SK-N-SH (cell line): ENCODE data around the gene SLC35G2. TPM values are rescaled to one million over a fixed set of nuclear protein-coding genes. Genes with fewer than 3 reads are reported as not detected.

ENCODE experiments used
- CTCF ChIA-PET: fragments of 300-600, 350-600 bp; formaldehyde crosslinking; extraction: SDS; loops from one replicate; lab custom pipeline; 2021; lab: Yijun Ruan, JAX
- POLR2A ChIA-PET: fragments of 350-600 bp; sonication (Branson Sonifier 250); formaldehyde crosslinking; extraction: SDS; loops from one replicate; lab custom pipeline; 2020; ENCODE audit warnings: antibody characterized with exemption, inconsistent platforms; lab: Yijun Ruan, JAX
- DNase-seq: peaks from one replicate; pipeline ENCODE4 v3.0.0; 2012
- H2AFZ ChIP-seq: fragments of 200-600 bp; sonication (generic); 2 replicates; pipeline ENCODE4 v1.8.1; 2016; ENCODE audit warnings: antibody characterized with exemption, mild to moderate bottlenecking, low read depth
- H3F3A ChIP-seq: fragments of 200-600 bp; sonication (generic); replicated peaks from 2 replicates; pipeline ENCODE3; 2016; ENCODE audit warnings: antibody characterized with exemption, mild to moderate bottlenecking; ENCODE audit not compliant: insufficient read depth
- H3K27ac ChIP-seq, 2 experiments: fragments of 200-500 bp in 1 of 2; fragments of 200-600 bp in 1 of 2; sonication (Bioruptor generic) in 1 of 2; sonication (generic), shearing (Covaris generic) in 1 of 2; 2 replicates each; pipeline versions ENCODE4 v1.5.1 to v1.6.1; 2014 to 2016; ENCODE audit warnings: low read depth in 2 of 2, inconsistent platforms in 1 of 2, low read length in 1 of 2, mild to moderate bottlenecking in 1 of 2, mixed read lengths in 1 of 2
- H3K27me3 ChIP-seq: fragments of 200-600 bp; sonication (generic), shearing (Covaris generic); 2 replicates; pipeline ENCODE4 v1.6.1; 2016; ENCODE audit warnings: mixed run types; ENCODE audit not compliant: insufficient read depth
- H3K36me3 ChIP-seq, 2 experiments: fragments of 200-500 bp in 1 of 2; fragments of 200-600 bp in 1 of 2; sonication (Bioruptor generic) in 1 of 2; sonication (generic) in 1 of 2; replicated peaks in 1 of 2; 2 replicates each; pipeline versions ENCODE3 to v1.5.1; 2014 to 2016; ENCODE audit warnings: low read length in 1 of 2, mild to moderate bottlenecking in 1 of 2; ENCODE audit not compliant: insufficient read depth in 2 of 2, control insufficient read depth in 1 of 2
- H3K4me1 ChIP-seq, 2 experiments: fragments of 200-500 bp in 1 of 2; fragments of 200-600 bp in 1 of 2; sonication (Bioruptor generic) in 1 of 2; sonication (generic), shearing (Covaris generic) in 1 of 2; 2 replicates each; pipeline versions ENCODE4 v1.5.1 to v1.6.1; 2014 to 2016; ENCODE audit warnings: low read depth in 1 of 2, low read length in 1 of 2, mixed run types in 1 of 2; ENCODE audit not compliant: insufficient read depth in 2 of 2, control insufficient read depth in 1 of 2
- H3K4me2 ChIP-seq: fragments of 200-600 bp; sonication (generic), shearing (Covaris generic); 2 replicates; pipeline ENCODE4 v1.6.1; 2017; ENCODE audit warnings: mixed run types
- H3K4me3 ChIP-seq, 2 experiments: fragments of 200-500 bp in 1 of 2; fragments of 200-600 bp in 1 of 2; sonication (Bioruptor generic) in 1 of 2; sonication (generic), shearing (Covaris generic) in 1 of 2; 2 replicates each; pipeline versions ENCODE4 v1.5.1 to v1.8.1; 2014 to 2016; ENCODE audit warnings: low read depth in 2 of 2, inconsistent platforms in 1 of 2, low read length in 1 of 2, mild to moderate bottlenecking in 1 of 2, mixed read lengths in 1 of 2, moderate library complexity in 1 of 2
- H3K79me2 ChIP-seq: fragments of 200-600 bp; sonication (generic); 2 replicates; pipeline ENCODE4 v1.8.1; 2017; ENCODE audit warnings: mild to moderate bottlenecking; ENCODE audit not compliant: insufficient read depth
- H3K9ac ChIP-seq: fragments of 200-600 bp; sonication (generic); 2 replicates; pipeline ENCODE4 v1.6.1; 2017; ENCODE audit warnings: mixed run types
- H3K9me2 ChIP-seq: fragments of 200-600 bp; sonication (generic); 2 replicates; pipeline ENCODE4 v1.6.1; 2017; ENCODE audit warnings: mixed run types
- H3K9me3 ChIP-seq: fragments of 200-600 bp; sonication (generic); 2 replicates; pipeline ENCODE4 v1.6.1; 2017; ENCODE audit warnings: mixed run types, mild to moderate bottlenecking, moderate library complexity
- H4K20me1 ChIP-seq: fragments of 200-600 bp; sonication (generic); 2 replicates; pipeline ENCODE4 v1.6.1; 2017; ENCODE audit warnings: mild to moderate bottlenecking, mixed run types; ENCODE audit not compliant: insufficient read depth
- ELF1 ChIP-seq: IDR thresholded peaks from 2 replicates; pipeline ENCODE4 v1.4.0; 2012
- FOSL2 ChIP-seq: IDR thresholded peaks from 2 replicates; pipeline ENCODE4 v1.4.0; 2012; ENCODE audit warnings: low read depth, mild to moderate bottlenecking, moderate library complexity, borderline replicate concordance
- FOXJ3 ChIP-seq: sonication (generic); formaldehyde crosslinking; IDR thresholded peaks from 2 replicates; pipeline ENCODE4 v1.5.1; 2020; ENCODE audit warnings: mild to moderate bottlenecking, missing genetic modification reagents
- GABPA ChIP-seq: IDR thresholded peaks from 2 replicates; pipeline ENCODE4 v1.4.0; 2012; ENCODE audit warnings: low read depth, mild to moderate bottlenecking
- GATA2 ChIP-seq: sonication (generic); formaldehyde crosslinking; IDR thresholded peaks from 2 replicates; pipeline ENCODE4 v1.5.0; 2020; ENCODE audit warnings: mild to moderate bottlenecking, missing genetic modification reagents
- JUND ChIP-seq: IDR thresholded peaks from 2 replicates; pipeline ENCODE4 v1.4.0; 2012
- MEF2A ChIP-seq: IDR thresholded peaks from 2 replicates; pipeline ENCODE4 v1.4.0; 2012; ENCODE audit warnings: low read depth, borderline replicate concordance
- MXI1 ChIP-seq: IDR thresholded peaks from 2 replicates; pipeline ENCODE4 v1.6.1; 2012; ENCODE audit warnings: mild to moderate bottlenecking, low read depth, low read length, improper control_type of control experiment
- NFIC ChIP-seq: IDR thresholded peaks from 2 replicates; pipeline ENCODE4 v1.4.0; 2012; ENCODE audit warnings: borderline replicate concordance
- POLR2AphosphoS5 ChIP-seq: IDR thresholded peaks from 2 replicates; pipeline ENCODE4 v1.6.1; 2012; ENCODE audit warnings: low read depth, low read length
- RAD21 ChIP-seq: IDR thresholded peaks from 2 replicates; pipeline ENCODE4 v1.6.1; 2012; ENCODE audit warnings: mild to moderate bottlenecking, low read length
- RFX5 ChIP-seq: IDR thresholded peaks from 2 replicates; pipeline ENCODE4 v1.6.1; 2012; ENCODE audit warnings: mild to moderate bottlenecking, improper control_type of control experiment, low read length
- RXRA ChIP-seq: IDR thresholded peaks from 2 replicates; pipeline ENCODE4 v1.4.0; 2012; ENCODE audit warnings: low read depth, mild to moderate bottlenecking, borderline replicate concordance
- TAF1 ChIP-seq: IDR thresholded peaks from 2 replicates; pipeline ENCODE4 v1.6.1; 2012; ENCODE audit warnings: low read depth, mild to moderate bottlenecking, low read length, moderate library complexity, borderline replicate concordance
- TCF12 ChIP-seq: IDR thresholded peaks from 2 replicates; pipeline ENCODE4 v1.4.0; 2012
- YY1 ChIP-seq: IDR thresholded peaks from 2 replicates; pipeline ENCODE4 v1.4.0; 2012; ENCODE audit warnings: low read depth, mild to moderate bottlenecking
- WGBS: methylation state at CpG from one replicate; pipeline ENCODE4 v1.1.6; 2017; ENCODE audit warnings: low lambda C conversion rate; 5-methylcytosine and 5-hydroxymethylcytosine counted together
- polyA plus RNA-seq, 3 experiments: library from polyadenylated mRNA; depleted of rRNA; stranded (reverse); fragments of >200 nt; gene quantifications; 2 replicates each; pipeline ENCODE4 v1.2.3, GENCODE V29; 2012
- TF ChIP-seq, protein P1 (sequence below): IDR thresholded peaks from 2 replicates; pipeline ENCODE4; 2012
- TF ChIP-seq, protein P2 (sequence below): fragments of 150-350 bp; IDR thresholded peaks from 2 replicates; pipeline ENCODE4 v1.6.1; 2017; ENCODE audit warnings: antibody characterized with exemption, low read length, low read depth, borderline replicate concordance
- TF ChIP-seq, protein P3 (sequence below): IDR thresholded peaks from 2 replicates; pipeline ENCODE4 v1.4.0; 2012; ENCODE audit warnings: low read depth, borderline replicate concordance
- TF ChIP-seq, protein P4 (sequence below): IDR thresholded peaks from 2 replicates; pipeline ENCODE4 v1.4.0; 2012; ENCODE audit warnings: low read depth, borderline replicate concordance
- TF ChIP-seq, protein P5 (sequence below): IDR thresholded peaks from 2 replicates; pipeline ENCODE4 v1.6.1; 2012; ENCODE audit warnings: mild to moderate bottlenecking, low read depth, low read length, moderate library complexity

SLC35G2 gene
- polyA plus RNA-seq, 1 of the 3 experiments (the other 2 are of a cell fraction), result 9.7 TPM

DNA sequence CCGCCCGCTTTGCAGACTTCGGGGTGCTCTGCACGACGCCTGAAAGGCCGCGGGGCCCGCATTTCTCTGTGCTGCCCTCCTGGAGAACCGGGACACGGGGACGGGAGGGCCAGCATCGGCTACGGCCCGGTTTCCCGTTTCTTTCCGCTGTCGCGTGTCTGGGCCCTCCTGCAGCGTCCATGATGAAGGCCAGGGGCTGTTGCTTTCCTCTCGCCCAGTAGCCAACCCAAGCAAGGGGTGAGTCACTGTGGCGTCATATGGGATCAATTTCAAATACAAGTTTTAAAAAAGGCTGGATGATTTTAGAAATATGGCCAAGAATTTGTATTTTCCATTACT, 435 bp downstream of the SLC35G2 start:
- peak overlapping the region; percentile 91 for H3K9ac ChIP-seq
- TF ChIP-seq, protein P1, sequence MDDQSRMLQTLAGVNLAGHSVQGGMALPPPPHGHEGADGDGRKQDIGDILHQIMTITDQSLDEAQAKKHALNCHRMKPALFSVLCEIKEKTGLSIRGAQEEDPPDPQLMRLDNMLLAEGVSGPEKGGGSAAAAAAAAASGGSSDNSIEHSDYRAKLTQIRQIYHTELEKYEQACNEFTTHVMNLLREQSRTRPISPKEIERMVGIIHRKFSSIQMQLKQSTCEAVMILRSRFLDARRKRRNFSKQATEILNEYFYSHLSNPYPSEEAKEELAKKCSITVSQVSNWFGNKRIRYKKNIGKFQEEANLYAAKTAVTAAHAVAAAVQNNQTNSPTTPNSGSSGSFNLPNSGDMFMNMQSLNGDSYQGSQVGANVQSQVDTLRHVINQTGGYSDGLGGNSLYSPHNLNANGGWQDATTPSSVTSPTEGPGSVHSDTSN, result no peak
- TF ChIP-seq TAF1 (no peak), FOXJ3 (CRISPR knock-in tag) (no peak), RXRA (no peak), RAD21 (no peak), NFIC (no peak), MXI1 (no peak), GATA2 (CRISPR knock-in tag) (no peak), YY1 (peak; percentile 69; the same call in 1 of the 2 replicates), ELF1 (no peak), RFX5 (no peak), MEF2A (no peak), JUND (peak; percentile 71), FOSL2 (peak; percentile 90), TCF12 (peak; percentile 61; the same call in 1 of the 2 replicates), GABPA (no peak), POLR2AphosphoS5 (0 out of 2 replicates have a peak, but pooled peaks have one; percentile 27)
- TF ChIP-seq, protein P2, sequence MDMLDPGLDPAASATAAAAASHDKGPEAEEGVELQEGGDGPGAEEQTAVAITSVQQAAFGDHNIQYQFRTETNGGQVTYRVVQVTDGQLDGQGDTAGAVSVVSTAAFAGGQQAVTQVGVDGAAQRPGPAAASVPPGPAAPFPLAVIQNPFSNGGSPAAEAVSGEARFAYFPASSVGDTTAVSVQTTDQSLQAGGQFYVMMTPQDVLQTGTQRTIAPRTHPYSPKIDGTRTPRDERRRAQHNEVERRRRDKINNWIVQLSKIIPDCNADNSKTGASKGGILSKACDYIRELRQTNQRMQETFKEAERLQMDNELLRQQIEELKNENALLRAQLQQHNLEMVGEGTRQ, result no peak
- TF ChIP-seq, protein P3, sequence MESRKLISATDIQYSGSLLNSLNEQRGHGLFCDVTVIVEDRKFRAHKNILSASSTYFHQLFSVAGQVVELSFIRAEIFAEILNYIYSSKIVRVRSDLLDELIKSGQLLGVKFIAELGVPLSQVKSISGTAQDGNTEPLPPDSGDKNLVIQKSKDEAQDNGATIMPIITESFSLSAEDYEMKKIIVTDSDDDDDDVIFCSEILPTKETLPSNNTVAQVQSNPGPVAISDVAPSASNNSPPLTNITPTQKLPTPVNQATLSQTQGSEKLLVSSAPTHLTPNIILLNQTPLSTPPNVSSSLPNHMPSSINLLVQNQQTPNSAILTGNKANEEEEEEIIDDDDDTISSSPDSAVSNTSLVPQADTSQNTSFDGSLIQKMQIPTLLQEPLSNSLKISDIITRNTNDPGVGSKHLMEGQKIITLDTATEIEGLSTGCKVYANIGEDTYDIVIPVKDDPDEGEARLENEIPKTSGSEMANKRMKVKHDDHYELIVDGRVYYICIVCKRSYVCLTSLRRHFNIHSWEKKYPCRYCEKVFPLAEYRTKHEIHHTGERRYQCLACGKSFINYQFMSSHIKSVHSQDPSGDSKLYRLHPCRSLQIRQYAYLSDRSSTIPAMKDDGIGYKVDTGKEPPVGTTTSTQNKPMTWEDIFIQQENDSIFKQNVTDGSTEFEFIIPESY, result no peak
- TF ChIP-seq, protein P4, sequence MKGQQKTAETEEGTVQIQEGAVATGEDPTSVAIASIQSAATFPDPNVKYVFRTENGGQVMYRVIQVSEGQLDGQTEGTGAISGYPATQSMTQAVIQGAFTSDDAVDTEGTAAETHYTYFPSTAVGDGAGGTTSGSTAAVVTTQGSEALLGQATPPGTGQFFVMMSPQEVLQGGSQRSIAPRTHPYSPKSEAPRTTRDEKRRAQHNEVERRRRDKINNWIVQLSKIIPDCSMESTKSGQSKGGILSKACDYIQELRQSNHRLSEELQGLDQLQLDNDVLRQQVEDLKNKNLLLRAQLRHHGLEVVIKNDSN, result no peak
- TF ChIP-seq, protein P5, sequence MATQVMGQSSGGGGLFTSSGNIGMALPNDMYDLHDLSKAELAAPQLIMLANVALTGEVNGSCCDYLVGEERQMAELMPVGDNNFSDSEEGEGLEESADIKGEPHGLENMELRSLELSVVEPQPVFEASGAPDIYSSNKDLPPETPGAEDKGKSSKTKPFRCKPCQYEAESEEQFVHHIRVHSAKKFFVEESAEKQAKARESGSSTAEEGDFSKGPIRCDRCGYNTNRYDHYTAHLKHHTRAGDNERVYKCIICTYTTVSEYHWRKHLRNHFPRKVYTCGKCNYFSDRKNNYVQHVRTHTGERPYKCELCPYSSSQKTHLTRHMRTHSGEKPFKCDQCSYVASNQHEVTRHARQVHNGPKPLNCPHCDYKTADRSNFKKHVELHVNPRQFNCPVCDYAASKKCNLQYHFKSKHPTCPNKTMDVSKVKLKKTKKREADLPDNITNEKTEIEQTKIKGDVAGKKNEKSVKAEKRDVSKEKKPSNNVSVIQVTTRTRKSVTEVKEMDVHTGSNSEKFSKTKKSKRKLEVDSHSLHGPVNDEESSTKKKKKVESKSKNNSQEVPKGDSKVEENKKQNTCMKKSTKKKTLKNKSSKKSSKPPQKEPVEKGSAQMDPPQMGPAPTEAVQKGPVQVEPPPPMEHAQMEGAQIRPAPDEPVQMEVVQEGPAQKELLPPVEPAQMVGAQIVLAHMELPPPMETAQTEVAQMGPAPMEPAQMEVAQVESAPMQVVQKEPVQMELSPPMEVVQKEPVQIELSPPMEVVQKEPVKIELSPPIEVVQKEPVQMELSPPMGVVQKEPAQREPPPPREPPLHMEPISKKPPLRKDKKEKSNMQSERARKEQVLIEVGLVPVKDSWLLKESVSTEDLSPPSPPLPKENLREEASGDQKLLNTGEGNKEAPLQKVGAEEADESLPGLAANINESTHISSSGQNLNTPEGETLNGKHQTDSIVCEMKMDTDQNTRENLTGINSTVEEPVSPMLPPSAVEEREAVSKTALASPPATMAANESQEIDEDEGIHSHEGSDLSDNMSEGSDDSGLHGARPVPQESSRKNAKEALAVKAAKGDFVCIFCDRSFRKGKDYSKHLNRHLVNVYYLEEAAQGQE, result peak; percentile 67; the same call in 1 of the 2 replicates
- H3K4me3 ChIP-seq, result peak overlapping the region; percentile 77 to 81
- H3K27ac ChIP-seq, result peak overlapping the region; percentile 87 to 96
- peaks cover 10% of the 10 kb centered on the region in 2 experiments; a peak in 3 of 4 replicates for H3K4me1 ChIP-seq
- H3K9me3 ChIP-seq, result peaks cover 4% of the 10 kb centered on the region; the same call in 1 of the 2 replicates
- peak; percentile 70 for DNase-seq
- H3F3A ChIP-seq, result peaks cover 13% of the 10 kb centered on the region
- H2AFZ ChIP-seq, result peak overlapping the region; percentile 87
- no peaks in the 10 kb centered on the region for H3K9me2 ChIP-seq
- WGBS, result 0% methylated on average over 10 of the region's 21 CpGs
- H4K20me1 ChIP-seq, result peaks cover 26% of the 10 kb centered on the region
- ChIA-PET POLR2A (interaction anchor here (1.0 to 1.2 kb wide), 4 partner anchors 17 to 623 kb away, joined by 3 to 11 read pairs (median 6); partner anchors contain the start of genes MSL2, NCK1 and STAG1), CTCF (interaction anchor here (0.9 to 1.3 kb wide), 3 partner anchors 67 to 195 kb away, joined by 4 to 7 read pairs (median 5); partner anchors contain the start of gene STAG1)
- H3K4me2 ChIP-seq, result peak overlapping the region; percentile 97
- H3K79me2 ChIP-seq, result peaks cover 48% of the 10 kb centered on the region
- H3K36me3 ChIP-seq, result peaks cover 0 to 17% of the 10 kb centered on the region in 2 experiments
- no peaks in the 10 kb centered on the region for H3K27me3 ChIP-seq
